CD4-positive, alpha-beta T cell treated with Interleukin-4 for 4 hours (primary cell): ENCODE data around the gene ZDHHC5.

Experiments
- DNase-seq: peaks from one replicate; pipeline ENCODE4 v3.0.0-alpha.2; 2020

Gene ZDHHC5

GRCh38 chr11:57644748-57645688 is 22.9 kb upstream of the ZDHHC5 start:
- peak; percentile 86 for DNase-seq

- DNase-seq: no peak
Observed at GRCh38 chr11:57645689-57646085, 22.2 kb upstream of the ZDHHC5 start.

- no peak for DNase-seq
Observed at GRCh38 chr11:57646194-57646798, 21.6 kb upstream of the ZDHHC5 start.

GRCh38 chr11:57646799-57647303 is 21.1 kb upstream of the ZDHHC5 start:
- no peak for DNase-seq

GRCh38 chr11:57647372-57647771 is 20.5 kb upstream of the ZDHHC5 start:
- DNase-seq: no peak

GRCh38 chr11:57647960-57648800 is 19.7 kb upstream of the ZDHHC5 start:
- DNase-seq: no peak

- DNase-seq: no peak
Observed at GRCh38 chr11:57648801-57649735, 18.8 kb upstream of the ZDHHC5 start.

- DNase-seq: peak; percentile 78
Observed at GRCh38 chr11:57649826-57650738, 17.8 kb upstream of the ZDHHC5 start, which contains the start of gene YPEL4. Gene YPEL4 (minus strand): TSS chr11:57649912. CDS start chr11:57647107, 2,805 bp downstream.

GRCh38 chr11:57650739-57651090 is 17.2 kb upstream of the ZDHHC5 start:
- DNase-seq: no peak

- DNase-seq: no peak
Observed at GRCh38 chr11:57651408-57651807, 16.5 kb upstream of the ZDHHC5 start.

GRCh38 chr11:57652230-57652629 is 15.7 kb upstream of the ZDHHC5 start:
- peak; percentile 42 for DNase-seq

GRCh38 chr11:57652662-57653061 is 15.3 kb upstream of the ZDHHC5 start:
- no peak for DNase-seq

GRCh38 chr11:57653163-57653562 is 14.8 kb upstream of the ZDHHC5 start:
- no peak for DNase-seq

GRCh38 chr11:57656885-57657193 is 11.1 kb upstream of the ZDHHC5 start:
- DNase-seq: no peak

GRCh38 chr11:57657194-57658022 is 10.5 kb upstream of the ZDHHC5 start, which contains the start of gene CLP1:
Gene CLP1 (plus strand): TSS chr11:57657762. CDS start chr11:57659477, 1,715 bp downstream.
- DNase-seq: peak; percentile 98

- no peak for DNase-seq
Observed at GRCh38 chr11:57658023-57658361, 9.9 kb upstream of the ZDHHC5 start.

GRCh38 chr11:57659669-57660068 is 8.2 kb upstream of the ZDHHC5 start:
- no peak for DNase-seq

- no peak for DNase-seq
Observed at GRCh38 chr11:57662893-57663292, 5.0 kb upstream of the ZDHHC5 start.

GRCh38 chr11:57663975-57664374 is 3.9 kb upstream of the ZDHHC5 start:
- no peak for DNase-seq

GRCh38 chr11:57667117-57667735 is 688 bp upstream of the ZDHHC5 start:
- DNase-seq: peak; percentile 98
